ENCODE data around the gene HAGH.

Gene HAGH

DNA sequence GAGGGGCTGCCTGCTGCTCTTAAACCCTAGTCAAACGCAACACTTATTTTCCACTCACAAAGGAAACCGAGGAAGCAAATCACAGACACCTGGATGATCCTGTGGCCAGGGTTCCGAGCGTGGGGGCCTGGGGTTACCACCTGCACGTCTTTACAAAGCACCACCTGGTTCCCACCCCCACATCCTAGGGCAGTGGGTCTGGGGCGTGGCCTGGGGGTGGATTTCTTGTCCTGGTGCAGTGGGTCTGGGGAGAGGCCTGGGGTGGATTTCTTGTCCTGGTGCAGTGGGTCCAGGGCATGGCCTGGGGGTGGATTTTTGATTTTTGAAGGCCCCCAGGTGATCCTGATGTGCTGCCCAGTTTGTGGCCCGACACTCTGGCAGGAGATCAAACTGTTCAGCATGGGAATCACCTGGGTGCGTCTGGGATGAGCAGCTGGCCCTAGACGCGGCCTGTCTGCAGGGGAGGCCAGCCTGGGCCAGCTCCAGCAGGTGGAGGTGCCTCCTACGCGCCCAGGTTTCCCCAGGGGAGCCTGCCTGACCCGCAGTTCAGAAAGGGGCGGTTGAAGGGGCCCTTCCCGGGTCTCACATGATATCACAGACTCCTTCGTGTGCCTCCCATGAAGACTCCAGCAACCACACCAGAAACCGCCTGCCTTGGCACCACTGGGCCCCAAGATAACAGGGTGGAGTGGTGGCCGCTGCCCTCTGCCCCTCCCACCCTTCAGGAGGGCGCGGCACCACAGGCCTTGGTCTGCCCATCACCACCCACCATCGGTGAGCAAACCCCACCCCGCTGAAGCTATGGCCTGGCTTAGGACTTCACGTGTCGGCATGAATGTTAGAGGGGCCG is 6.3 kb downstream of the HAGH start:
- Histone ChIP-seq H3K27ac (ENCODE audit: poor library complexity, severe bottlenecking) (no peak overlapping the region), H3K9me3 (ENCODE audit: severe bottlenecking) (no peaks in the 10 kb centered on the region), H3K4me3 (ENCODE audit: severe bottlenecking) (no peak overlapping the region), H3K4me1 (ENCODE audit: insufficient read depth, poor library complexity, severe bottlenecking) (no peaks in the 10 kb centered on the region), H3K27me3 (ENCODE audit: insufficient read depth, poor library complexity, severe bottlenecking) (no peaks in the 10 kb centered on the region), H3K36me3 (ENCODE audit: low read depth) (peaks cover 26% of the 10 kb centered on the region)
- TF ChIP-seq, protein P1, sequence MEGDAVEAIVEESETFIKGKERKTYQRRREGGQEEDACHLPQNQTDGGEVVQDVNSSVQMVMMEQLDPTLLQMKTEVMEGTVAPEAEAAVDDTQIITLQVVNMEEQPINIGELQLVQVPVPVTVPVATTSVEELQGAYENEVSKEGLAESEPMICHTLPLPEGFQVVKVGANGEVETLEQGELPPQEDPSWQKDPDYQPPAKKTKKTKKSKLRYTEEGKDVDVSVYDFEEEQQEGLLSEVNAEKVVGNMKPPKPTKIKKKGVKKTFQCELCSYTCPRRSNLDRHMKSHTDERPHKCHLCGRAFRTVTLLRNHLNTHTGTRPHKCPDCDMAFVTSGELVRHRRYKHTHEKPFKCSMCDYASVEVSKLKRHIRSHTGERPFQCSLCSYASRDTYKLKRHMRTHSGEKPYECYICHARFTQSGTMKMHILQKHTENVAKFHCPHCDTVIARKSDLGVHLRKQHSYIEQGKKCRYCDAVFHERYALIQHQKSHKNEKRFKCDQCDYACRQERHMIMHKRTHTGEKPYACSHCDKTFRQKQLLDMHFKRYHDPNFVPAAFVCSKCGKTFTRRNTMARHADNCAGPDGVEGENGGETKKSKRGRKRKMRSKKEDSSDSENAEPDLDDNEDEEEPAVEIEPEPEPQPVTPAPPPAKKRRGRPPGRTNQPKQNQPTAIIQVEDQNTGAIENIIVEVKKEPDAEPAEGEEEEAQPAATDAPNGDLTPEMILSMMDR (IDR thresholded peaks at IDR 0.05; ENCODE audit: poor library complexity, severe bottlenecking): no peak
- ATAC-seq (ENCODE audit: low read depth): no peak
- DNase-seq (ENCODE audit: low spot score): no peak

DNA sequence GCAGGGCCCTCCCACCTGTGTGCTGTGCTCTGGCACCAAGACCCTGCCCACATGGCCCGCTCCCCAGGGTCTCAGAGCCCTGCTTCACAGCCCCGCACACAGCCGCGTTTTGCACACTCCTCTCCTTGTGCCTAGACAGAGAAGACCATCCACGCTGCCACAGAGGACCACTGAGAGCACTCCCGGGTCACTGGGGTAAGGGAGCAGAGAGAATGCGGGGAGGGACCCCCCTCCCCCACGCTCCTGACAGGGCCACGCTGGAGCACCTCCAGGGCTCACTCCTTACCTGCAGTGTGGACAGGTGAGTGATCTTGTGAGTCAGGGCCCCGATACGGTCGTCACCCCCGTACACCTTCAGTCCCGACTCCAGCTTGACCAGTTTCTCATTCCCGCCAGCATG is 7.0 kb downstream of the HAGH start:
- DNase-seq (ENCODE audit: low spot score): no peak
- ATAC-seq (ENCODE audit: low read depth): no peak
- no peaks in the 10 kb centered on the region for H3K27me3 ChIP-seq (ENCODE audit: insufficient read depth, poor library complexity, severe bottlenecking)

DNA sequence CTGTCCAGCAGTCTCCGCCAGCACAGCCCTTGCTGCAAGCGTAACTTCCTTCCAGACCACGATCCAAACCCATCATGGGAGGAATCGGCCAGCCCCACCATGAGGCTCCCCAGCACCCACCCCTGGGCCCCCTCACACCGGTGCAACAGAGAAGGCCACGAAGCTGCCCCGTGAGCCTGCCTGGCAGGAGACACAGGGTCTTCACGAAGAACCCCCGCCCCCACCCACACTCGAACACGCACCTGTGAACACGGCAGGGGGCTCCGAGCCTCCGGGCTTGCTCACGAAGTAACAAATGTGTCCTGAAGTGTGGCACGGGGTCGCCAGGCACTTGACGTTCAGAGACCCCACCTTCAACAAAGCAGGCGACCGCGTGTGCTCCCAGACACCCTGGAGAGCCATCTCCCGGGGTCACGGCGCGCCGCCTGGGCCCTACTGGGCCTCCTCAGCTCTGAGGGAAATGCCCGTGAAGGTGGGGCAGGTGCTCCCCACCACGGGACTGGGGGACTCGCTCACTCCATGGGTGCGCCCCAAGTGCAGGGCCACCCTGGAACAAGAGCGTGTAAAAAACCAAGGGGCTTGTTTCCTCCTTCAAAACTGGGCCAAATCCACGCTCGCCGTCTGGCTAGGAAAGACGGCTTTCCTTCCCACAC is 7.6 kb downstream of the HAGH start:
- H3K27me3 ChIP-seq (ENCODE audit: insufficient read depth, poor library complexity, severe bottlenecking): no peaks in the 10 kb centered on the region
- H3K9me3 ChIP-seq (ENCODE audit: severe bottlenecking): no peaks in the 10 kb centered on the region
- no peak for ATAC-seq (ENCODE audit: low read depth)
- TF ChIP-seq, protein P1 (IDR thresholded peaks at IDR 0.05; ENCODE audit: poor library complexity, severe bottlenecking): no peak
- peaks cover 30% of the 10 kb centered on the region for H3K36me3 ChIP-seq (ENCODE audit: low read depth)
- no peak overlapping the region for H3K27ac ChIP-seq (ENCODE audit: poor library complexity, severe bottlenecking)
- peak; percentile 67 for DNase-seq (ENCODE audit: low spot score)
- no peak overlapping the region for H3K4me3 ChIP-seq (ENCODE audit: severe bottlenecking)
- no peaks in the 10 kb centered on the region for H3K4me1 ChIP-seq (ENCODE audit: insufficient read depth, poor library complexity, severe bottlenecking)

More for the DNA sequence above, 7.0 kb downstream of the HAGH start:
- Histone ChIP-seq H3K27ac (ENCODE audit: poor library complexity, severe bottlenecking) (no peak overlapping the region), H3K4me1 (ENCODE audit: insufficient read depth, poor library complexity, severe bottlenecking) (no peaks in the 10 kb centered on the region), H3K9me3 (ENCODE audit: severe bottlenecking) (no peaks in the 10 kb centered on the region), H3K4me3 (ENCODE audit: severe bottlenecking) (no peak overlapping the region), H3K36me3 (ENCODE audit: low read depth) (peaks cover 30% of the 10 kb centered on the region)
- TF ChIP-seq, protein P1 (IDR thresholded peaks at IDR 0.05; ENCODE audit: poor library complexity, severe bottlenecking): no peak

DNA sequence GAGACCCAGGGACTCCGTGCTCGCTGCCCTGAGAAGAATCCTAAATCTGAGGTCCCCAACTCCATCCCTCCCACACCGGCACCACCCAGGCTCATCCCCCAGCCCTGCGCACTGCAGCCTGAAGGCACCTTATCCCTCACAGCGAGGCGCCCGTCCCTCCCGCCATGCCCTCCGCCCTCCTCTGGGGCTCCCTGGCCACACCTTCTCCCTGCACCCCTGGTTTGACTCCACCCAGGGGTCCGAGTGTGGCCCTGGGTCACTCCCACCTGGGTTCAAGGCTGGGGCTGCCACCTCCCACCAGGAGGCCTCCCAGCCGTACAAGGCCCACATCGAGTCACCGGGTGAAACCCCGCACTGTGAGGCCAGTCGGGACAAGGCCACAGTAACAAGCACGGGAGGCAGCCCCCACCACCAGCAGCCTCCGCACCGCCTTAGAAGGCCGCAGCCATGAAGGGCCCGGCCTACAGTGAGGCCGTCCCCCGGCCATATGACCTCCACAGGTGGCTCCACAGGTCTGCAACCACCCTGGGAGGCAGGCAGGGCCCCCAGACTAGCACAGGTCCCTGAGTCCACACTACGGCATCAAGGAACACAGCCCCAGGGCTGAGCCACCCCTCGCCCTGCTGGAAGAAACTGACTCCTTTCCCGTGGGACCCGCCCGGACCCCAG is 8.3 kb downstream of the HAGH start:
- Histone ChIP-seq H3K4me1 (ENCODE audit: insufficient read depth, poor library complexity, severe bottlenecking) (no peaks in the 10 kb centered on the region), H3K36me3 (ENCODE audit: low read depth) (peaks cover 33% of the 10 kb centered on the region), H3K27ac (ENCODE audit: poor library complexity, severe bottlenecking) (no peak overlapping the region), H3K27me3 (ENCODE audit: insufficient read depth, poor library complexity, severe bottlenecking) (no peaks in the 10 kb centered on the region), H3K9me3 (ENCODE audit: severe bottlenecking) (no peaks in the 10 kb centered on the region), H3K4me3 (ENCODE audit: severe bottlenecking) (no peak overlapping the region)
- ATAC-seq (ENCODE audit: low read depth) (no peak), DNase-seq (ENCODE audit: low spot score) (no peak)
- TF ChIP-seq, protein P1 (IDR thresholded peaks at IDR 0.05; ENCODE audit: poor library complexity, severe bottlenecking): no peak

Data from RWPE2 (cell line).